Measurements from ENCODE around the gene TTC12. TPM values are rescaled to one million over a fixed set of nuclear protein-coding genes. Genes with fewer than 3 reads are reported as not detected.

The TTC12 gene
- total and polyA plus RNA-seq, 2 of the 13 experiments (the other 11 are each of a cell fraction or from before 2014, with no cell fraction given), result 5.4 to 11.6 TPM

DNA sequence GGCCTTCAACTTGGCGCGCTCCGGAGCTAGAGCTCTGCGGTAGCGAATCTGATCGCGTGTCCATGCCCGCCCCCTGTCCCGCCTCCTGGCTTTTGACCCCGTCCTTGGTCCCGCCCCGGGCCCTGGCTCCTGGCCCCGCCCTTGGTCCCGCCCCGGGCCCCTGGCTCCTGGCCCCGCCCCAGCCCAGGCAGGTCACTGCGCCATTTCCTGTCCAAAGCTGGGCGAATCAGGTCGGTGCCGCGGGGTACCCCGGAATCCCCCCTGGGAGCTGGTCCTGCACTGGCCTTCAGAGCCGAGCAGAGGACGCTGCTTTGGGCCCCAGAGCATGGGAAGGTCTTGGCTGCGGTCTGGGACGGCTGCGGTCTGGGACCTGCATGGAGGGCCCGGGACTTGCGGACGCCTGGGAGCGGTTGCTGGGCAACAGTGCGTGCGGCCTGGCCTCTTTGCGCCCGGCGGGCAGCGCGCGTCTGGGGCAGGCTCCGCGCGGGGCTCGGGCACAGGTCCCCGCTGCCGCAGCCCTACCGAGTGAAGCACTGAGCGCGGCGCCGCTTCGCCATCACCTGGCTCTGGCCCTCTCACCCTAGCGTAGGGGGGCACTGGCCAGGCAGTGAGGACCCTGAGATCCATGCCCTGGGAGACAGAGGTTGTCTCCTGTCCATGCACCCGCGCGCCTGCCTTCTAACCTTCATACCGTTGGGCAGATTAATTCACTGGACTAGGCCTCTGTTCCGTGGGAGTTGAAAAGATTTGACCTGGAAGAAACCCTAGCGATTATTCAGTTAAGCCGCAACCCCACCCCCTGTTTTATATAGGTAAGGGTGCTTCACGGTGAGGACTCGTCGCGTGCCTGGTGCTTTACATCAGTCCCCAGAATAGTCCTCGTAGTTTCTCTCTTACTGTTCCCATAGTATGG, at the start of gene TTC12 (continued):
- TF ChIP-seq ZNF775 (CRISPR knock-in tag; IDR thresholded peaks at IDR 0.05; ENCODE audit: borderline replicate concordance), result no peak
- TF ChIP-seq, protein P1, sequence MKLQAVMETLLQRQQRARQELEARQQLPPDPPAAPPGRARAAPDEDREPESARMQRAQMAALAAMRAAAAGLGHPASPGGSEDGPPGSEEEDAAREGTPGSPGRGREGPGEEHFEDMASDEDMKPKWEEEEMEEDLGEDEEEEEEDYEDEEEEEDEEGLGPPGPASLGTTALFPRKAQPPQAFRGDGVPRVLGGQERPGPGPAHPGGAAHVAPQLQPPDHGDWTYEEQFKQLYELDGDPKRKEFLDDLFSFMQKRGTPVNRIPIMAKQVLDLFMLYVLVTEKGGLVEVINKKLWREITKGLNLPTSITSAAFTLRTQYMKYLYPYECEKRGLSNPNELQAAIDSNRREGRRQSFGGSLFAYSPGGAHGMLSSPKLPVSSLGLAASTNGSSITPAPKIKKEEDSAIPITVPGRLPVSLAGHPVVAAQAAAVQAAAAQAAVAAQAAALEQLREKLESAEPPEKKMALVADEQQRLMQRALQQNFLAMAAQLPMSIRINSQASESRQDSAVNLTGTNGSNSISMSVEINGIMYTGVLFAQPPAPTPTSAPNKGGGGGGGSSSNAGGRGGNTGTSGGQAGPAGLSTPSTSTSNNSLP (IDR thresholded peaks at IDR 0.05; ENCODE audit: low read depth, low read length), result no peak
- TF ChIP-seq PLRG1 (conservative IDR thresholded peaks at IDR 0.05), result no peak
- 0 out of 2 replicates have a peak, but pooled peaks have one; percentile 60 for TF ChIP-seq ZNF329 (CRISPR knock-in tag; IDR thresholded peaks at IDR 0.05; ENCODE audit: low read depth)
- no peak for TF ChIP-seq MAF1 (CRISPR knock-in tag; IDR thresholded peaks at IDR 0.05; ENCODE audit: borderline replicate concordance)
- TF ChIP-seq ARNT2 (CRISPR knock-in tag; IDR thresholded peaks at IDR 0.05; ENCODE audit: low read depth), result peak; percentile 88
- TF ChIP-seq GFI1 (CRISPR knock-in tag; IDR thresholded peaks at IDR 0.05; ENCODE audit: borderline replicate concordance), result no peak
- no peak for TF ChIP-seq RAD51 (IDR thresholded peaks at IDR 0.05; ENCODE audit: borderline replicate concordance)
- TF ChIP-seq RAD21 (CRISPR knock-in tag; IDR thresholded peaks at IDR 0.05), result no peak; the same call in 1 of the 2 replicates
- TF ChIP-seq ATF7 (IDR thresholded peaks at IDR 0.05), result no peak
- TF ChIP-seq ATF7 (CRISPR knock-in tag; IDR thresholded peaks at IDR 0.05), result peak; percentile 45; the same call in 1 of the 2 replicates
- no peak for TF ChIP-seq NFE2 (CRISPR knock-in tag; IDR thresholded peaks at IDR 0.05)
- no peak for TF ChIP-seq ZFP36L2 (CRISPR knock-in tag; IDR thresholded peaks at IDR 0.05)
- TF ChIP-seq ZNF567 (CRISPR knock-in tag; IDR thresholded peaks at IDR 0.05; ENCODE audit: borderline replicate concordance), result no peak; the same call in 1 of the 2 replicates
- TF ChIP-seq, protein P2, sequence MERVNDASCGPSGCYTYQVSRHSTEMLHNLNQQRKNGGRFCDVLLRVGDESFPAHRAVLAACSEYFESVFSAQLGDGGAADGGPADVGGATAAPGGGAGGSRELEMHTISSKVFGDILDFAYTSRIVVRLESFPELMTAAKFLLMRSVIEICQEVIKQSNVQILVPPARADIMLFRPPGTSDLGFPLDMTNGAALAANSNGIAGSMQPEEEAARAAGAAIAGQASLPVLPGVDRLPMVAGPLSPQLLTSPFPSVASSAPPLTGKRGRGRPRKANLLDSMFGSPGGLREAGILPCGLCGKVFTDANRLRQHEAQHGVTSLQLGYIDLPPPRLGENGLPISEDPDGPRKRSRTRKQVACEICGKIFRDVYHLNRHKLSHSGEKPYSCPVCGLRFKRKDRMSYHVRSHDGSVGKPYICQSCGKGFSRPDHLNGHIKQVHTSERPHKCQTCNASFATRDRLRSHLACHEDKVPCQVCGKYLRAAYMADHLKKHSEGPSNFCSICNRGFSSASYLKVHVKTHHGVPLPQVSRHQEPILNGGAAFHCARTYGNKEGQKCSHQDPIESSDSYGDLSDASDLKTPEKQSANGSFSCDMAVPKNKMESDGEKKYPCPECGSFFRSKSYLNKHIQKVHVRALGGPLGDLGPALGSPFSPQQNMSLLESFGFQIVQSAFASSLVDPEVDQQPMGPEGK (CRISPR knock-in tag; IDR thresholded peaks at IDR 0.05), result peak; percentile 37
- 0 out of 2 replicates have a peak, but pooled peaks have one; percentile 41 for TF ChIP-seq THYN1 (CRISPR knock-in tag; IDR thresholded peaks at IDR 0.05; ENCODE audit: borderline replicate concordance, low read depth)
- peak; percentile 56 to 78; a peak in 3 of 4 replicates for TF ChIP-seq NR2F1 (CRISPR knock-in tag; IDR thresholded peaks at IDR 0.05)
- no peak for TF ChIP-seq HNF4G (IDR thresholded peaks at IDR 0.05; ENCODE audit: borderline replicate concordance, low read depth, low read length)
- TF ChIP-seq HNF4G (CRISPR knock-in tag; IDR thresholded peaks at IDR 0.05; ENCODE audit: borderline replicate concordance, low read depth), result no peak
- peak; percentile 81; the same call in 1 of the 2 replicates for TF ChIP-seq KDM2A (CRISPR knock-in tag; IDR thresholded peaks at IDR 0.05; ENCODE audit: borderline replicate concordance, low read depth)
- TF ChIP-seq, protein P3, sequence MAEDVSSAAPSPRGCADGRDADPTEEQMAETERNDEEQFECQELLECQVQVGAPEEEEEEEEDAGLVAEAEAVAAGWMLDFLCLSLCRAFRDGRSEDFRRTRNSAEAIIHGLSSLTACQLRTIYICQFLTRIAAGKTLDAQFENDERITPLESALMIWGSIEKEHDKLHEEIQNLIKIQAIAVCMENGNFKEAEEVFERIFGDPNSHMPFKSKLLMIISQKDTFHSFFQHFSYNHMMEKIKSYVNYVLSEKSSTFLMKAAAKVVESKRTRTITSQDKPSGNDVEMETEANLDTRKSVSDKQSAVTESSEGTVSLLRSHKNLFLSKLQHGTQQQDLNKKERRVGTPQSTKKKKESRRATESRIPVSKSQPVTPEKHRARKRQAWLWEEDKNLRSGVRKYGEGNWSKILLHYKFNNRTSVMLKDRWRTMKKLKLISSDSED (CRISPR knock-in tag; IDR thresholded peaks at IDR 0.05), result no peak
- peak; percentile 73; the same call in 1 of the 3 replicates for TF ChIP-seq MXI1 (IDR thresholded peaks at IDR 0.05; ENCODE audit: borderline replicate concordance, low read depth, low read length)
- no peak for TF ChIP-seq TP53 (CRISPR knock-in tag; conservative IDR thresholded peaks at IDR 0.05)
- TF ChIP-seq NFKBIZ (CRISPR knock-in tag; IDR thresholded peaks at IDR 0.05), result no peak

Measured in HepG2 (cell line).